Neuronal stem cell (in vitro differentiated cells): ENCODE results near the gene NR1D2.
A peak's percentile ranks its signal among the peaks of the same experiment; 100 is the strongest.

Source experiments
- DNase-seq: peaks from one replicate; pipeline ENCODE4 v3.0.0-alpha.2; 2013; ENCODE audit warnings: low spot score
- H2AFZ ChIP-seq: one replicate; pipeline ENCODE4 v1.6.1; 2013; ENCODE audit warnings: mild to moderate bottlenecking, low read length, inconsistent platforms
- H2AK5ac ChIP-seq: 2 replicates; pipeline ENCODE4 v1.6.1; 2013; ENCODE audit warnings: low read depth, mild to moderate bottlenecking, inconsistent platforms, low read length, moderate library complexity, mixed read lengths
- H2BK120ac ChIP-seq: 2 replicates; pipeline ENCODE4 v1.6.1; 2013; ENCODE audit warnings: low read depth, mild to moderate bottlenecking, inconsistent platforms, low read length, moderate library complexity, mixed read lengths
- H2BK12ac ChIP-seq: one replicate; pipeline ENCODE4 v1.6.1; 2013; ENCODE audit warnings: low read length, inconsistent platforms
- H2BK15ac ChIP-seq: 2 replicates; pipeline ENCODE4 v1.6.1; 2013; ENCODE audit warnings: mild to moderate bottlenecking, low read length, inconsistent platforms, mixed read lengths
- H2BK5ac ChIP-seq: one replicate; pipeline ENCODE4 v1.6.1; 2013; ENCODE audit warnings: inconsistent platforms, mild to moderate bottlenecking, low read length, moderate library complexity
- H3K14ac ChIP-seq: one replicate; pipeline ENCODE4 v1.6.1; 2013; ENCODE audit warnings: low read length, inconsistent platforms
- H3K18ac ChIP-seq: 2 replicates; pipeline ENCODE4 v1.6.1; 2013; ENCODE audit warnings: low read length, inconsistent platforms
- H3K23ac ChIP-seq: 2 replicates; pipeline ENCODE4 v1.6.1; 2013; ENCODE audit warnings: low read depth, mild to moderate bottlenecking, mixed read lengths, low read length, inconsistent platforms; ENCODE audit not compliant: poor library complexity
- H3K27ac ChIP-seq: replicated peaks from 3 replicates; pipeline ENCODE4 v1.5.1; 2013; ENCODE audit warnings: low read length, inconsistent platforms
- H3K27me3 ChIP-seq, 3 experiments: 2 replicates each; pipeline ENCODE4 v1.6.1; 2013; ENCODE audit warnings: low read length in 3 of 3, mild to moderate bottlenecking in 2 of 3, inconsistent platforms in 1 of 3, low read depth in 1 of 3, mixed read lengths in 1 of 3, moderate library complexity in 1 of 3; ENCODE audit not compliant: control insufficient read depth in 3 of 3, insufficient read depth in 3 of 3
- H3K36me3 ChIP-seq, 2 donors: replicated peaks in 1 of 2; 2 replicates each; pipeline ENCODE4 v1.6.1; 2013; ENCODE audit warnings: low read length in 2 of 2; ENCODE audit not compliant: control insufficient read depth in 2 of 2, insufficient read depth in 2 of 2
- H3K4ac ChIP-seq: 2 replicates; pipeline ENCODE4 v1.6.1; 2013; ENCODE audit warnings: inconsistent platforms, mild to moderate bottlenecking, low read length, moderate library complexity
- H3K4me1 ChIP-seq, 2 donors: 1 replicate in 1 of 2; 2 replicates in 1 of 2; pipeline ENCODE4 v1.6.1; 2013; ENCODE audit warnings: low read length in 2 of 2, low read depth in 1 of 2; ENCODE audit not compliant: control insufficient read depth in 2 of 2, insufficient read depth in 1 of 2
- H3K4me2 ChIP-seq: one replicate; pipeline ENCODE4 v1.6.1; 2013; ENCODE audit warnings: mild to moderate bottlenecking, low read length, inconsistent platforms; ENCODE audit not compliant: insufficient read depth, poor library complexity, severe bottlenecking
- H3K4me3 ChIP-seq, 2 donors: 2 replicates each; pipeline ENCODE4 v1.5.1; 2013; ENCODE audit warnings: low read length in 2 of 2, mild to moderate bottlenecking in 2 of 2, inconsistent platforms in 1 of 2, moderate library complexity in 1 of 2
- H3K79me1 ChIP-seq: one replicate; pipeline ENCODE4 v1.6.1; 2013; ENCODE audit warnings: low read depth, mild to moderate bottlenecking, inconsistent platforms, low read length, moderate library complexity
- H3K9ac ChIP-seq: one replicate; pipeline ENCODE4 v1.6.1; 2013; ENCODE audit warnings: mild to moderate bottlenecking, low read depth, low read length, inconsistent platforms; ENCODE audit not compliant: poor library complexity
- H3K9me3 ChIP-seq, 2 donors: replicated peaks in 1 of 2; 2 replicates each; pipeline versions ENCODE3 to v1.6.1; 2013; ENCODE audit warnings: low read length in 2 of 2, mild to moderate bottlenecking in 2 of 2, inconsistent platforms in 1 of 2, low read depth in 1 of 2, mixed read lengths in 1 of 2, moderate library complexity in 1 of 2; ENCODE audit not compliant: control insufficient read depth in 2 of 2, insufficient read depth in 1 of 2
- H4K8ac ChIP-seq: one replicate; pipeline ENCODE4 v1.6.1; 2013; ENCODE audit warnings: low read depth, mild to moderate bottlenecking, inconsistent platforms, low read length, moderate library complexity
- H4K91ac ChIP-seq: one replicate; pipeline ENCODE4 v1.6.1; 2013; ENCODE audit warnings: low read length, low read depth, mild to moderate bottlenecking, inconsistent platforms; ENCODE audit not compliant: poor library complexity
- WGBS, 2 donors: extraction: QIAGEN DNeasy Blood & Tissue Kit; methylation state at CpG; one replicate each; pipeline ENCODE4 v1.1.7; 2013; ENCODE audit warnings: missing lambda C conversion rate in 2 of 2, mixed read lengths in 1 of 2; ENCODE audit not compliant: insufficient read length in 2 of 2, insufficient replicate concordance in 1 of 2; ENCODE audit errors: extremely low coverage in 2 of 2; 5-methylcytosine and 5-hydroxymethylcytosine counted together

NR1D2 gene

GRCh38 chr3:23991683-23992628, 46.9 kb downstream of the NR1D2 start:
- H4K8ac ChIP-seq, result no peak overlapping the region
- no CpG with 5 or more reads among the region's 9 CpGs for WGBS, 2 donors
- H2AK5ac ChIP-seq, result no peak overlapping the region
- no peaks in the 10 kb centered on the region for H3K79me1 ChIP-seq
- H3K9me3 ChIP-seq, result no peaks in the 10 kb centered on the region
- H3K4me3 ChIP-seq, result no peak overlapping the region
- no peak overlapping the region for H3K9ac ChIP-seq
- H2BK5ac ChIP-seq, result no peak overlapping the region
- no peak overlapping the region for H3K23ac ChIP-seq
- no peak overlapping the region for H3K4me2 ChIP-seq
- H3K27me3 ChIP-seq, result no peaks in the 10 kb centered on the region
- no peak overlapping the region for H3K14ac ChIP-seq
- peak overlapping the region; percentile 15 for H3K27ac ChIP-seq
- no peaks in the 10 kb centered on the region for H3K36me3 ChIP-seq
- no peak overlapping the region for H2BK15ac ChIP-seq
- H3K4me1 ChIP-seq, result peaks cover 14 to 19% of the 10 kb centered on the region in 2 donors
- no peak for DNase-seq
- no peak overlapping the region for H2BK120ac ChIP-seq
- H3K18ac ChIP-seq, result no peak overlapping the region
- no peak overlapping the region for H2BK12ac ChIP-seq
- H4K91ac ChIP-seq, result no peak overlapping the region
- peak overlapping the region; percentile 77 for H2AFZ ChIP-seq
- H3K4ac ChIP-seq, result no peak overlapping the region

GRCh38 chr3:23993556-23994243, 48.6 kb downstream of the NR1D2 start:
- H2BK12ac ChIP-seq, result no peak overlapping the region
- H3K4me1 ChIP-seq, result peaks cover 14 to 19% of the 10 kb centered on the region in 2 donors
- no peak overlapping the region for H3K4ac ChIP-seq
- no peaks in the 10 kb centered on the region for H3K27me3 ChIP-seq
- H4K8ac ChIP-seq, result no peak overlapping the region
- no peak overlapping the region for H3K27ac ChIP-seq
- no peak overlapping the region for H3K14ac ChIP-seq
- H2BK5ac ChIP-seq, result no peak overlapping the region
- no peak overlapping the region for H3K18ac ChIP-seq
- no peak overlapping the region for H2BK15ac ChIP-seq
- no CpG with 5 or more reads among the region's 5 CpGs for WGBS, 2 donors
- no peak overlapping the region for H3K23ac ChIP-seq
- no peak overlapping the region for H3K9ac ChIP-seq
- H3K9me3 ChIP-seq, result no peaks in the 10 kb centered on the region
- no peaks in the 10 kb centered on the region for H3K79me1 ChIP-seq
- H4K91ac ChIP-seq, result no peak overlapping the region
- no peaks in the 10 kb centered on the region for H3K36me3 ChIP-seq
- H3K4me3 ChIP-seq, result no peak overlapping the region
- no peak for DNase-seq
- H2AFZ ChIP-seq, result no peak overlapping the region
- H3K4me2 ChIP-seq, result no peak overlapping the region
- H2AK5ac ChIP-seq, result no peak overlapping the region
- no peak overlapping the region for H2BK120ac ChIP-seq

GRCh38 chr3:23994244-23994569, 49.1 kb downstream of the NR1D2 start:
- H3K18ac ChIP-seq, result no peak overlapping the region
- H4K8ac ChIP-seq, result no peak overlapping the region
- no peaks in the 10 kb centered on the region for H3K79me1 ChIP-seq
- no peak overlapping the region for H3K9ac ChIP-seq
- DNase-seq, result no peak
- H3K27me3 ChIP-seq, result no peaks in the 10 kb centered on the region
- H2BK12ac ChIP-seq, result no peak overlapping the region
- H4K91ac ChIP-seq, result no peak overlapping the region
- H3K4me3 ChIP-seq, result no peak overlapping the region
- H3K4me2 ChIP-seq, result no peak overlapping the region
- H3K23ac ChIP-seq, result no peak overlapping the region
- H3K27ac ChIP-seq, result no peak overlapping the region
- H2BK15ac ChIP-seq, result no peak overlapping the region
- no peak overlapping the region for H2BK120ac ChIP-seq
- no peak overlapping the region for H3K4ac ChIP-seq
- H3K14ac ChIP-seq, result no peak overlapping the region
- H2BK5ac ChIP-seq, result no peak overlapping the region
- H3K36me3 ChIP-seq, result no peaks in the 10 kb centered on the region
- no peak overlapping the region for H2AK5ac ChIP-seq
- WGBS, 2 donors, result no CpG with 5 or more reads among the region's 4 CpGs
- H3K4me1 ChIP-seq, result peaks cover 14 to 19% of the 10 kb centered on the region in 2 donors
- no peaks in the 10 kb centered on the region for H3K9me3 ChIP-seq
- H2AFZ ChIP-seq, result no peak overlapping the region

GRCh38 chr3:23995219-23995618, 50.1 kb downstream of the NR1D2 start:
- H2AFZ ChIP-seq, result no peak overlapping the region
- no peak overlapping the region for H3K23ac ChIP-seq
- no peak overlapping the region for H3K4me2 ChIP-seq
- no peak overlapping the region for H2BK120ac ChIP-seq
- H3K4ac ChIP-seq, result no peak overlapping the region
- H2BK15ac ChIP-seq, result no peak overlapping the region
- H4K91ac ChIP-seq, result no peak overlapping the region
- H4K8ac ChIP-seq, result no peak overlapping the region
- no peak overlapping the region for H2AK5ac ChIP-seq
- no peak overlapping the region for H2BK5ac ChIP-seq
- no peak overlapping the region for H3K27ac ChIP-seq
- H3K9ac ChIP-seq, result no peak overlapping the region
- H3K4me1 ChIP-seq, result peaks cover 14 to 19% of the 10 kb centered on the region in 2 donors
- no peaks in the 10 kb centered on the region for H3K36me3 ChIP-seq
- H3K27me3 ChIP-seq, result no peaks in the 10 kb centered on the region
- no peaks in the 10 kb centered on the region for H3K9me3 ChIP-seq
- DNase-seq, result no peak
- no peak overlapping the region for H3K14ac ChIP-seq
- H3K79me1 ChIP-seq, result no peaks in the 10 kb centered on the region
- WGBS, 2 donors, result no CpG with 5 or more reads among the region's 2 CpGs
- no peak overlapping the region for H3K18ac ChIP-seq
- no peak overlapping the region for H2BK12ac ChIP-seq
- no peak overlapping the region for H3K4me3 ChIP-seq
